ENCODE results near the gene HCN3.

HCN3 gene

DNA sequence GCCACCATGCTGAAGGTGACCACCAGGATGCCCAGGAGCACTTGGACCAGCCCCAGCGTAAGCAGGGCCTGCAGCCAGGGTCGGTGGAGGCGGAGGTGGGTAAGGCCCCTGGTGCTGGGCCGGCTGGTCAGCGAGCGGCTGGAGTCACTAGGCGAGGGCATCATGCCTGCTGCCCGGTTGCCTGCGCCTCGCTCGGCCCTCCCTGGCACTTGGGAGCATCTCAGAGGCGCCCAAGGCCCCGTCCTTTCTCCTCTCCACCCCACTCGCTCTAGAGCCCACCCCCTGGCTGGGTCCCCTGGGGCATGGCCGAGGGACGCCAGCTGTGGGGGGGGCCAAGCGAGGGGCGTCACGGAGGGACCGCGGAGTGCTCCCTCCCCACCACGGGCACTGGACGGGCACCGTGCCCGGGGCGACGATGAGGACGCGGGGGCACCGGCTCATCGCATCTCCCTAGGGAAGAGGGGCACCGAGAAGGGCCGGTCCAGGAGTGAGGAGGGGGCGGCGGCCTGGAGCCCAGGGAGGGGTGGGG, 22.5 kb upstream of the HCN3 start:
- DNase-seq = no peak

GRCh38 chr1:155255243-155256007, 21.8 kb upstream of the HCN3 start, which contains the start of gene ENTREP3:
Gene ENTREP3, minus strand, starts transcription at chr1:155255483. Its CDS starts 606 bp downstream, at chr1:155254877.
- peak; percentile 74 for DNase-seq

DNA sequence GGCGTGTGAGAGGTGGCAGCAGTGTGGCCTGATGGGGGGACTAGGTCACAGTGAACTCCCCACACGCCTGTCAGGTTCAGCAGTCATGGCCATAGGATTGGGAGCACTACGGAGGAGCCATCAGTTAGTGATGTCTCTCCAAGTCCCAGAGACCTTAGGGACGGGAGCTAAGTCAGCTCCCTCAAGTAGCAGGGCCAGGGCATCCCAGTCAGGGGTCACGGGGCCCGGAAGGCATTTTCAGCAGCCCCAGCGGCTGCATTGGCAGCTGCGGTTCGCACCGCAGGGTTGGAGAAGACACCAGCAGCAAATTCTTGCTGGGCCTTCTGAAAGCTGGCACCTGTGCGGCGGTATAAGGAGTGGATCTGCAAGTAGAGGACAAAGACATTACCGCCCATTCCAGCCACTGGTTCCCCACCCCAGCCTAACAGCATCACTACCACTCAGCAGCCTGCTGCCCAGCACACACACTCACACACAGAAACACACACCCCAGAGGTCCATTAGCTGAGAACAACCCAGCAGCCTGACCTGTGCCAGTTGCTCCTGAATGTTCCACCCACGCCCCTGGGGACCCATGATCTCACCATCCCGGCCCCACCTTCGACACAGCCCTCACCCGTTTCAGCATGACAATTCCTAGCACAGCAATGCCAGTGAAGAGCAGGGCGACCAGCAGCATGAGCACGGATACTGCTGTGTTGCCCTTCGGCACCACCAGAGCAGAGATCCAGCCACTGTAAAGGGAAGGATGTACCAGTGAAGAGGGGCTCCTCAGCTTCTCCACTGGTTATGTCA, 21.0 kb upstream of the HCN3 start:
- no peak for DNase-seq

GRCh38 chr1:155260276-155260675, 17.0 kb upstream of the HCN3 start:
- no peak for DNase-seq

DNA sequence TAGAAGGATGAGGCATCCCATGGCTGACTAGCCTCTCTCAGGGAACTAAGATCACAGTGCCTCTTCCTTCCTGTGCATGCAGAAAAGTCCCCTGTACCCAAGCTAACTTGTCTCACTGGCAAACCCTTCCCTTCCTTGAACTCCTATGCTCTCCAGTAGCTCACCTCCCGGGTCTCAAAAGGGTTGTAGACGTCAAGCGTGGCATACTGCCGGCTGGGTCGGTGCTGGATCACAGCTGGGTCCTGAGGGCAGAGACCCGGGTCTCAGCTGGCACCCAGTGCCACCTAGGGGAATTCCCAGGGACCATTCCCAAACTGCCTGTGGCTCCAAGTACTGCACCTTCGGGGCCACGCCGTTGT, 15.8 kb upstream of the HCN3 start:
- no peak for DNase-seq

DNA sequence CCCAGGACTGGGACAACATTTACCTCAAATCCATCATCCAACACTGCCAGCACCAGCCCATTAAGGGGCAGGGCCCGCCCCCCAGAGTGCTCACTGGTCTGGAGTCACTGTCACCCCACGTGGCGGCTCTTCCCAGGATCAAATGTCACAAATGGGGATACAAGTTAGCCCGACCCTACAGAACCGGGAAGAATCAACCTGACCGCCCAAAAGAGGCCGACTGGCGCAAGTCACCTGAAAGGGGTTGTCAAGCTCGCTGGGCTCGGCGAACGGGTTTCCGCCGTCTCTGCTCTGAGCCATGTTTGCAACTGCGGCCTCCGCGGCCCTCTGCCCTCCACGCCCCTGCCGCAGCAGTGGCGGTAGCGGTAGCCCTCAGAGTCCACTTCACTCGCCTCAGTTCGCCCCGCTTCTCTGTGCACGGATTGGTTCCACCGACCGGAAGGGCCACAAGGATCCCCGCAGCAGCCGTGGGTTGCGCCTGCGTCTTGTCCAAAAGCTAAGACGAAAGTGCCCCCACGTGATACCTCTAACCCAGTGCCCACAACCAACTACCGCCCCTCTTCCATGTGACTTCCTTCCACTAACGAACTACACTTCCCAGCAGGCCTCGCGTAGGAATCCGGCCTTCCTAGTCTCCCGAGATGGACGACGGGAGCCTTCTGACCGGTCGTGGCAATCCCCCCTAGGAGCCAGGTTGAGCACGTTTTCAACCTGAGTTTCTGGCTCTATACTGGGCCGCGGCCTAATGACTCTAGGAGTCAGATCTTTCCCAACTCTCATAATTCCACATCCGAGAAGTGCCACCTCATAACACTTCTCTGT, 15.2 kb upstream of the HCN3 start, which contains the start of gene SCAMP3:
Gene SCAMP3, minus strand, starts transcription at position 509 of the 822 bp plus-strand sequence. Its CDS starts 209 bp downstream, at position 300.
- DNase-seq = peak; percentile 100

DNA sequence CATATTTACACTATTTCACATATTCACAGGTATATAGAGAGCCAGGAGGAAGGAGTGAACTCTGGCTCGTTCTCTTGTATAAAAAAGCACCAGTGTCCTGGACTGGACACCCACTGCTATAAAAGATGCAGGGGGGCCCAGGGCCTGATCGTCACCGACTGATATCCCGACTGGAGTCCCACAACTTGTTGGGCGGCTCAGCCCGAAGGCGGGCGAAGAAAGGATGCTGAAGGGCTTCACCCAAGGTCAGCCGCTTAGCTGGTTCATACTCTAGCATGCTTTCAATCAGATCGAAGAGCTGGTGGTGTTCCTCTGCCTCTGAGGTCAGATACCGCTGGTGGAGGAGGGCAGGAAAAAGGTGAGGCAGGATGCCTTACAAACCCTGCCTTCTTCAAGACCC, 14.2 kb upstream of the HCN3 start:
- no peak for DNase-seq

DNA sequence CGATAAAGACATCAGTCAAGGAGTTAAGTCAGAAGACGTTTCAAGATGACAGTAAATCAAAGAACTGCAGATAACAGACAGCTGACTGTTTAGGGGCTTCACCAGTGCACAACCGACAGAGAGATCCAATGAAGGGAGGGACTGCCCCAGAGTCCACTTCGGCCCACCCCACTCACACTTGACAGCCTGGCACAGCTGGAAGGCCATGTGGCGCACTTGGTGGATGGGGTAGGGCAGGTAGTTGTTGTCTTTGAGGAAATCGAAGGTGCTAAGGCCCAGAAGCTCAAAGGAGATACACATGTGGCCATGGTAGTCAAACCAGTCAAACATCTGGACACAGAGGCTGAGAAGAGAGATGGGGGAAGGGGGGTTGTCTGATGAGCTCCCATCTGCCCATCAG, 10.7 kb upstream of the HCN3 start:
- DNase-seq = no peak

GRCh38 chr1:155267373-155267772, 9.9 kb upstream of the HCN3 start:
- no peak for DNase-seq

- DNase-seq = no peak
Measured at GRCh38 chr1:155268630-155269029, 8.6 kb upstream of the HCN3 start.

DNA sequence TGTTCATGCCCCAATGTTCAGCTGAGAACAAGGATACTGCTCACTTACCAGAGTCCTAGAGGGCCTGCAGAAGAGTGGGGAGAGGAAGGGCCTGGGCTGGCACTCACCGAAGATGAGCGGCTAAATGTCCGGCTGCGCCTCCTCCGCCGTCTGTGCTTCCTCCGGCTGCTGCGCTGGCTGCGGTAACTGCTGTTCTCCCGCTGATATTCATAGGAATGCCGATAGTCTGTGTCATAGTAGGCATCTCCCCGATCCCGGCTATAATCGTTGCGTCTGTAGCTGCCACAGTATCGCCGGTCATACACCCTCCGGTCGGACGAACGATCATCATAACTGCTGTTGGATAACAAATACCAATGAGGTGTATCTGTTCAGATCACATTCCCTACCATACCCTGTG, 7.9 kb upstream of the HCN3 start:
- DNase-seq = no peak

DNA sequence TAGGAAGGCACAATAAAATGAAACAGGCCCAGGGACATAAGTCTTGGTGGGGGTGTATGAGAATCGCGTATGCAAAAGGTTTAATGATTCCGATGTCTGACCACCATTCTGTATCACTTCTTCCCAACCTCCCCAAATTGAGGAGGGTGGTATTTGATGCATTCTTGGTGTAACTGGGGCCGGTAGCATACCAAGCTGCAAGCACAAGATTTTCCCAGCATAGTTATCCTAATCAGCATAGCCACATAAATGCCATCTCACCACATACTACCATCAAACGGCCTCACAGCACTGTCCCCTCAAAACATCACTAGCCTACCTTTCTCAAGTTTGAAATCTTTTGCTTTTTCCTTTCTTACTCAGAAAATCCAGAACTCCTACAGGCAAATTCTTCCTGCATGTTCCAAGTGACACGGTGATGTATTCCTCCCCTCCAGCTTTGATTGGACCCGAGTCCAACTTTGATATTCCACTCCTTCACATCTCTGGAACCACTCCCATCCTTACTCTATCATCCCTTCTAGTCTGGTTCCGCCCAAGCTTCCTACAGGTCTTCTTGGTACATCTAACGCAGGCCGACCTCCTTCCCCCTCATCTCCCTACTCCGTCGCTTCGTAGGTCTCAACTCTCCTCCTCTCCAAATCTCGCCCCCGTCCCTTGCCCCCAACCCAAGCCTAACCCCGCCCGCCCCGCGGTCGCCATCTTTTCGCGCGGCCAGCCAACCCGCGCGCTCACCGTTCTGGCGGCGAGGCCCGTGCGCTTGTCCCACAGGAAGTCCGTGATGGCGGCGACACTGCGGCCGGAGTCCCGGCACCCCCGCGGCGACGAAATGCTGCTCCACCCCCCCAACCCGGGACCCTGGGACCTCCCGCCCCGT, 4.6 kb upstream of the HCN3 start:
- DNase-seq = no peak

DNA sequence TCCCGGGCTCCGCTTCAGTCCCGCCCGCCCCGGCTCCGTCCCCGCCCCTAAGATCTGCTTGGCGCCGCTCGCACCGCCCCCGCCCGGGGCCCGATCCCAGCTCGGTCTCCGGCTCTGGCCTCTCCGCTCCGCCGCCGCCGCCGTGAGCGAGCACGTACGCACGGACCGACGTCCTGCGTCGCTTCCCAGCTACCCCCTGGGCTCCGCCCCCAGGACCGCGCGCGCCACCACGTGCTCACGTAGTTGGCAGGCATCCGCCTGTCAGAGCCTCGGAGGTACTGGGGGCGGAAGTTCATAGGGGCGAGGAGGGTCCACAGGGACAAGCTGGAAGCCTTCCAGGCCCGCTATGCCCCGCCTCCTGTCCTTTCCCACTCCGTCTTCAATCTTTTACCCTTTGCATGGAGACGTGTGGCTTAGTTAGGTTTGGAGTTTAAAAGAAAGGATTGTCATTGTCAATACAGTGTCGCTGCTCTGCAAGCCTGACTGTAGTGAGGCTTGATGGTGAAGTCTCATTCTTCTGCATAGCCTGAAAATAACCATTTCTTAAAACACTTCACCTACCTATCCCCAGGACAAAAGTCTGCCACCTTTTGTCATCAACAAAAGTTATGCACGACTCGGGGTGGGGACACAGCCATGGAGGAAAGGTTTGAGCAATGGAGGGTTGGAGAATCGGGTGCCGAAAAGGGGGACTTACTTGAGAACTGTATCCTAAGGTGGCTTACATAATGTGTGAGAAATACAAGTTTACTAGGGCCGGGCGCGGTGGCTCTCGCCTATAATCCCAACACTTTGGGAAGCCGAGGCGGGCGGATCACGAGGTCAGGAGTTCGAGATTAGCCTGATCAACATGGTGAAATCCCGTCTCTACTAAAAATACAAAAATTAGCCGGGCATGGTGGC, 3.7 kb upstream of the HCN3 start, which contains the start of gene CLK2:
Gene CLK2, minus strand, starts transcription at position 162 of the 903 bp plus-strand sequence. CDS start 2,527 bp downstream, outside the sequence.
- peak; percentile 99 for DNase-seq

GRCh38 chr1:155277902-155278688, 832 bp downstream of the HCN3 start:
- peak; percentile 76 for DNase-seq

DNA sequence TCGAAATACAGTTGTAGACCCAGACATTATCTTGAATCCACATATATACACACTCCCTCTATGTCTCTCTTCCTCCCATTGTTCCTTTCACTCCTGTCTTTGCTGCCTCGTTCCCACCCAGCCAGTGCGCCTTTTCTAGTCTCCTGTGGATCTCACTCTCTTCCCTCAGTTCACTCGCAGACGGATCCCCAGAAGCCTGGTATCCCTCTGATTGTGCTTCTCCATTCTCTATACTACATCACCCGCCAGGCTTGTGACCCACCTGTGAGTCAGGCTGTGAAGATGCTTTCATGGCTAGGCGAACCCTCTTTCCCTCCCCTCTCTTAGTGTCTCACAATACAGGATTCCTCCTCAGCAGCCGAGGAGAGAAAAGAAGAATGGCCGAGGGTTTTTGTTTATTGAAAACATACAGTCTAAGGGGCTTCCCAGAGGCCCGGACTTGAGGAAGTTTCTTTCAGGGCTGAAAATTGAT, 1.5 kb downstream of the HCN3 start:
- DNase-seq = no peak

DNA sequence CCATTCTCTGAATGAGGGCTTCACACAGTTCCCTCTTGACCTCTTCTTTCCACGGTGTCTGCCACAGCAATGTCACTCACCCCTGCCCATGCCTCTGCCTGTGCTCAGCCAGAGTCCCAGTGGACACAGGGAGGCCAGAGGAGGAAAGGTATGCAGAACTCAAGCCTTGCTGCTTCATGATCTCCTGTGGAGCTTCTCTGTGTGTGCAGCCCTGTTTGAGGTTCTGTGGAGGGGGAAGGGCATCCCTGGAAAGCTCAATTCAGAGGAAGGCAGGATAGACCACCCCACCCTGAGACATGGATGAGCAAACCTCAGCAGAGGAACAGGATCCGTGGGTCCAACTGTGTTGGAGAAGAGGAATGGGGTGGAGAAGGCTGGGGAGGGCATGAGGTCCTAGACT, 2.0 kb downstream of the HCN3 start:
- DNase-seq = no peak

- no peak for DNase-seq
Measured at GRCh38 chr1:155282488-155283091, 5.3 kb downstream of the HCN3 start.

DNA sequence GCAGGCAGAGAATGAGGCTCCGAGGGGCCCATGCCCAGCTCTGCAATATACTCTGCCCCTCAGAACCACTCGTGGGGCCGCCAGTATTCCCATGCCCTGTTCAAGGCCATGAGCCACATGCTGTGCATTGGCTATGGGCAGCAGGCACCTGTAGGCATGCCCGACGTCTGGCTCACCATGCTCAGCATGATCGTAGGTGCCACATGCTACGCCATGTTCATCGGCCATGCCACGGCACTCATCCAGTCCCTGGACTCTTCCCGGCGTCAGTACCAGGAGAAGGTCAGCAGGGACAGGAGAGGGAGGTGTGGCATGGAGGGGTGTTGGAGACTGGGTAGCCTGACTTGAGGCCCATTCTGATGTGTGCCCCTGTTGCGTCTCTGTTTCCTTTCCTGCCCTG, 7.2 kb downstream of the HCN3 start:
- DNase-seq = no peak

DNA sequence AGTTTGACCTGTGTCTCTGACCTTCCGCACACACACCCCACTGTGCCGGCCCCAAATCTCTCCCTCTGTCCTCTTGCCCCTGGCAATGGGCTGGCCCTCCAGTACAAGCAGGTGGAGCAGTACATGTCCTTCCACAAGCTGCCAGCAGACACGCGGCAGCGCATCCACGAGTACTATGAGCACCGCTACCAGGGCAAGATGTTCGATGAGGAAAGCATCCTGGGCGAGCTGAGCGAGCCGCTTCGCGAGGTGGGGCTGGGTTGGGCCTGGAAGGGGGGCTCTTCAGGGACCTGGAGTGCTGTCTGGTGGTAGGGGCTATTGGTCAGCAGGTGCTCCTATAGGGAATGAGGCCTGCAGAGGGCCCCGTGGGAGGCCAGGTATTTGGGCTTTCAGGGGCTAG, 7.8 kb downstream of the HCN3 start:
- no peak for DNase-seq
